Erythroblast (primary cell): ENCODE measurements around the gene EEF1AKMT3.

Experiments
- GATA1 ChIP-seq: IDR thresholded peaks from 2 replicates; pipeline ENCODE4 v1.6.1; 2011; ENCODE audit warnings: low read depth, mild to moderate bottlenecking, control low read depth, low read length, moderate library complexity
- POLR2A ChIP-seq: IDR thresholded peaks from 2 replicates; pipeline ENCODE4 v1.6.1; 2011; ENCODE audit warnings: mild to moderate bottlenecking, low read length

DNA sequence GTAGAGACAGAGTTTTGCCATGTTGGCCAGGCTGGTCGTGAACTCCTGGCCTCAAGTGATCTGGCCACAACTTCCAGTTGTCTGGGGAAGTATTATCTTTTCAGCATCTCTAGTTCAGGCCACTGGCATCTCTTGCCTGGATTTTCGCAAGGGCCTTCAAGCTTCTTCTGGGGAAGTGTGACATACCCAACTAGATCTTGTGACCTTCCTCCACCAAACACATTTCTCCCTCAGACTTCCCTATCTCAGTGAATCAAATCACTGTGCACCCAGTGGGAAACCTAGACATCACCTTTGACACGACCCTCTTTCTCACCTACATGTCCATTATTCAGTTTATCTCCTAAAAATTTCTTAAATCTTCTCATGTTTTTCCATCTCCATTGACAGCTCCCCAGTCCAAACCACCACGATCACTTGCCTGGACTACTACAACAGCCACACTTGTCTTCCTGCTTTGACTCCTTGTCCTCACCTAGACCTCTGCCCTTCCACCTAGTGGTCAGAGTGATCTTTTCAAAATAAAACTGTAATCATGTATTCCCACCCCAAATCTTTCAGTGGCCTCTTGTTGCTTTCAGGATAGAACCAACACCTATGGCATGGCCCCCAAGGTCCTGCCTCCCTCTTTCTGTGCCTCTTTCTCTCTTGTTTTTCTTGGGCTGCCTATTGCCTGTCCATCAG is 3.3 kb downstream of the EEF1AKMT3 start:
- TF ChIP-seq POLR2A, result no peak
- no peak for TF ChIP-seq GATA1
